Bronchial epithelial cell (primary cell): Measurements from ENCODE around the gene DOK3. TPM values are rescaled to one million over a fixed set of nuclear protein-coding genes. Genes with fewer than 3 reads are reported as not detected.

Source experiments
- DNase-seq: peaks from one replicate; pipeline ENCODE4 v3.0.0-alpha.2; 2010; ENCODE audit warnings: low read depth
- FAIRE-seq: peaks from 2 replicates; lab custom pipeline; 2011; peaks lifted over from hg19 to GRCh38; lab: Jason Lieb, UNC
- H3K27me3 ChIP-seq: 2 replicates; pipeline ENCODE4 v1.5.1; 2011; ENCODE audit warnings: low read length; ENCODE audit not compliant: control insufficient read depth, insufficient read depth
- H3K36me3 ChIP-seq: 2 replicates; pipeline ENCODE4 v1.5.1; 2011; ENCODE audit warnings: low read length; ENCODE audit not compliant: control insufficient read depth, insufficient read depth
- H3K4me3 ChIP-seq: 2 replicates; pipeline ENCODE4 v1.5.1; 2011; ENCODE audit warnings: mild to moderate bottlenecking, low read depth, low read length, control low read depth
- CTCF ChIP-seq: IDR thresholded peaks from 2 replicates; pipeline ENCODE4 v1.5.1; 2011; ENCODE audit warnings: mild to moderate bottlenecking, moderate library complexity, low read length, control low read depth, inconsistent platforms; ENCODE audit not compliant: insufficient read depth, severe bottlenecking
- total RNA-seq: library from RNA; depleted of rRNA; stranded (reverse); fragments of >200 nt; gene quantifications from 2 replicates; pipeline ENCODE4 v1.2.1, GENCODE V29; 2014

The DOK3 gene
- total RNA-seq, 1 donor from 2014 or later, result 0.53 TPM

DNA sequence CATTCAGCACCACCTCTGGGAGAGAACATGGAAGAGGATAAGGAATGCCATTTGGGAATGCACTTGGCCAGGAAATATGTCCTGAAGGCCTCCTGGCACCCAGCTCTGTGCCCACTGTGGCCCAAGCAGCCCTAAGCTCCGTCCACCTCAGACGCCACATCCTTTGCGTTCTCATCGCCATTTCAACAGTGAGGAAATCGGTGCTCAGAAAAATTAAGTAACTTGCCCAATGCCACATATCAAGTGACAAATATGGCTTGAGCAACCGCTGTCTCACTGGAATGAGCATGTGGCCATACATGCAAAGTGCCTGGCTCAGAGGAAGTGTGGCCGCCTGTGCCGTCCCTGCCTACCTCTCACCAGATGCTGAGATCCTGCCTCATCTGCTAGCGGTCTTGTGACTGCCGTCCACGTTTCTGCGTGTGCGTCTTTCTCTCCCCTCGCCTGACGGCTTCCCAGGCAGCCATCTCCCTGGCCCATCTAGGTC lies 984 bp upstream of the DOK3 start:
- DNase-seq (no peak), FAIRE-seq (no peak)
- no peak overlapping the region for H3K4me3 ChIP-seq
- peaks cover 44% of the 10 kb centered on the region for H3K36me3 ChIP-seq
- H3K27me3 ChIP-seq, result no peaks in the 10 kb centered on the region
- TF ChIP-seq CTCF, result no peak

DNA sequence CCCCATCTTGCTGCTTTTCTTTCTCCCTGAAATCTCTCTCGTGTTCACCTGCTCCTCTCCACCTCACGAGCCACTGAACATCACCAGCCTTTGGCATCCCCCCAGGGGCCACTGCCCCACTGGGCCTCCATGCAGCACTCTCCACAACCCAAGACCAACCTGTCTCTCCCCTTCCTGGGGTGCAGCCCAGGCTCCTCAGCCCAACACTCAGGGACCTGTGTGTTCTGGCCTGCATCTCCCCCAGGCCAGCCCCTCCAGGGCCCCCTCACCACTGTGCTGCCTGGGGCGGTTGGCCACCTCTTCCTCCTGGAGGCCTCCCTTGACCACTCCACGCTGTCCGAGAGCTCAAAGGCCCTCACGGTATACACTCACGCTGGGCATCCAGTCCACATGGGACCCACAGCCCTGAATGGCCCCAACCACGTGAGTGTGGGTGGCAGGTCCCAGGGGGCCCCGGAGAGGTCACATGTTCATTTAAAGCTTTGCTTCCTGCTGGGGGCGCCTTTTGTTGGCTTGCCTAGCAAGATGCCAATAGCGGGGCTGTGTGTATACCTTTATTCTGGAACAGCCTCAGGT lies 453 bp upstream of the DOK3 start:
- no peak for FAIRE-seq
- Histone ChIP-seq H3K4me3 (no peak overlapping the region), H3K36me3 (peaks cover 40% of the 10 kb centered on the region)

DNA sequence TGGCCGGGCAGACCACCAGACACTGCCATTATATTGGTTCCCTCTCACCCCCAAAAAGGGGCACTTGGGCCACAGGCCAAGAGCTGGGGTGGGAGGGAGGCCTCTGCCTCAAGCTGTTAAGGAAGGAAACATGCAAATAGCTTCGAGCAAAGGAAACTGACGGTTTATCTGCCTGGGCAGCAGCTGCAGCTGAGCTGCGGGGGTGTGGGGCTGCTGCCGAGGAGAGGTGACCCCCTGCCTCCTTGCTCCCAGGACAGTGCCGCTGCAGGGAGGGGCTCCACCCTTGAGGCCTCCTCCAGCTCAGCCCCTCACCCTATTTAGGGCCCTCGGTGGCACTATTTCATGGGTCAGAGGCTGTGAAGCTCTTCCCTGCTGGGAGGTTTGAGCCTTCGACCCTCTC lies 789 bp downstream of the DOK3 start:
- Histone ChIP-seq H3K4me3 (no peak overlapping the region), H3K36me3 (peaks cover 28% of the 10 kb centered on the region), H3K27me3 (no peaks in the 10 kb centered on the region)
- no peak for TF ChIP-seq CTCF
- FAIRE-seq (no peak), DNase-seq (no peak)

More for the DNA sequence above, 453 bp upstream of the DOK3 start:
- no peak for TF ChIP-seq CTCF
- H3K27me3 ChIP-seq, result no peaks in the 10 kb centered on the region
- no peak for DNase-seq

GRCh38 chr5:177508221-177508611 lies 1.4 kb downstream of the DOK3 start:
- Histone ChIP-seq H3K27me3 (no peaks in the 10 kb centered on the region), H3K36me3 (peaks cover 23% of the 10 kb centered on the region), H3K4me3 (no peak overlapping the region)
- no peak for DNase-seq
- TF ChIP-seq CTCF, result no peak
- no peak for FAIRE-seq

GRCh38 chr5:177507596-177508220 lies 1.9 kb downstream of the DOK3 start:
- FAIRE-seq (peak; percentile 58), DNase-seq (no peak)
- Histone ChIP-seq H3K36me3 (peaks cover 19% of the 10 kb centered on the region), H3K27me3 (no peaks in the 10 kb centered on the region), H3K4me3 (no peak overlapping the region)
- no peak for TF ChIP-seq CTCF
